Activated CD4-positive, alpha-beta memory T cell treated with anti-CD3 and anti-CD28 coated beads for 36 hours (primary cell): Measurements from ENCODE around the gene HES5. TPM values are rescaled to one million over a fixed set of nuclear protein-coding genes. Genes with fewer than 3 reads are reported as not detected.
"Not testable (repeated sequence)": the region's sequence is repeated elsewhere in the genome, so short reads cannot be mapped to it uniquely, and the experiment has no call there.

Source experiments
- CTCF ChIA-PET: fragments of 350-600 bp; sonication (Branson Sonifier 250); formaldehyde crosslinking; loops from one replicate; lab custom pipeline; 2021; ENCODE audit warnings: antibody characterized with exemption, inconsistent platforms; lab: Charles Lee
- POLR2A ChIA-PET: fragments of 350-600 bp; sonication (Branson Sonifier 250); formaldehyde crosslinking; loops from one replicate; lab custom pipeline; 2021; ENCODE audit warnings: antibody characterized with exemption; lab: Charles Lee
- DNase-seq: peaks from one replicate; pipeline ENCODE4 v3.0.0-alpha.2; 2020
- H3K27ac Mint-ChIP-seq: one replicate; pipeline ENCODE4 v1.8.0; 2021; ENCODE audit warnings: mixed read lengths
- H3K27me3 Mint-ChIP-seq: one replicate; pipeline ENCODE4 v1.8.0; 2021; ENCODE audit warnings: mixed read lengths
- H3K36me3 Mint-ChIP-seq: one replicate; pipeline ENCODE4 v1.8.0; 2021; ENCODE audit warnings: mixed read lengths
- H3K4me1 Mint-ChIP-seq: one replicate; pipeline ENCODE4 v1.8.0; 2021; ENCODE audit warnings: low read depth, mixed read lengths
- H3K4me3 Mint-ChIP-seq: one replicate; pipeline ENCODE4 v1.8.0; 2021; ENCODE audit warnings: mild to moderate bottlenecking, mixed read lengths
- H3K9me3 Mint-ChIP-seq: one replicate; pipeline ENCODE4 v1.8.0; 2021; ENCODE audit warnings: mixed read lengths
- intact Hi-C: fragments of 100-400 bp; cut with micrococcal nuclease; formaldehyde crosslinking; loops from one replicate; pipeline ENCODE4 v1.15.1; 2023
- total RNA-seq, 2 experiments: library from RNA; stranded (reverse); gene quantifications; one replicate each; pipeline ENCODE4 v1.2.3, GENCODE V29; 2021

HES5 gene, protein sequence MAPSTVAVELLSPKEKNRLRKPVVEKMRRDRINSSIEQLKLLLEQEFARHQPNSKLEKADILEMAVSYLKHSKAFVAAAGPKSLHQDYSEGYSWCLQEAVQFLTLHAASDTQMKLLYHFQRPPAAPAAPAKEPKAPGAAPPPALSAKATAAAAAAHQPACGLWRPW
- under 1 TPM in 1 of 2 experiments, not detected in 1; 0.17 TPM for total RNA-seq

DNA sequence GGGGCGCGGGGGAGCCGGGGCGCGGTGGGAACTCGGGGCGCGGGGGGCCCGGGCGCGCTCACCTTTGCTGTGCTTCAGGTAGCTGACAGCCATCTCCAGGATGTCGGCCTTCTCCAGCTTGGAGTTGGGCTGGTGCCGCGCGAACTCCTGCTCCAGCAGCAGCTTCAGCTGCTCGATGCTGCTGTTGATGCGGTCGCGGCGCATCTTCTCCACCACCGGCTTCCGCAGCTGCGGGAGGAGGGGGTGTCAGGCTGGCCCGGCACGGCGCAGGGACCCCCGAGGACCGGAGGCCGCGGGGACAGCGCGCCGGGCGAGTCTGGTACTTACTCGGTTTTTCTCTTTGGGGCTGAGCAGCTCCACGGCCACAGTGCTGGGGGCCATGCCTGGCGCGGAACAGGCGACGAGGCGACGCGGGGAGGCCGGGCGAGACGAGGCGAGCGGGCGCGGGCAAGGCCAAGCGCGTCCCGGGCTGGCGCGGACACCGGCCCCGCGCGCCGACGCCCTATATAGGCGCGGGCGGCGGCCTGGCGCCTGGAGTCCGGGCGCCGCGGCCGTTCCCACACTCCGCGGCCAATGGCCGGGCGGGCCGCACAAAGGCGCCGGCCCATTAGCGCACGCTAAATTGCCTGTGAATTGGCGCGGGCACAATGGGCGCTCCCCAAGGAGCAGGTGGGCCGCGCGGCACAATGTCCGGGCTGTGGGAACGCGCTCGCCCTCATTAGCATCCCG is at the start of gene HES5:
Gene HES5, minus strand, starts transcription at position 480 of the 729 bp plus-strand sequence. Its CDS starts 99 bp downstream, at position 381.
- peaks cover 9% of the 10 kb centered on the region for H3K27me3 Mint-ChIP-seq
- no peaks in the 10 kb centered on the region for H3K36me3 Mint-ChIP-seq
- intact Hi-C loops, result no loop called here
- no peak within 1 kb of the TSS for H3K27ac Mint-ChIP-seq
- H3K9me3 Mint-ChIP-seq, result no peaks in the 10 kb centered on the region
- no peak for DNase-seq
- H3K4me1 Mint-ChIP-seq, result peaks cover 20% of the 10 kb centered on the region
- ChIA-PET POLR2A (interaction anchor here (0.5 to 3.4 kb wide), 6 partner anchors 8 to 58 kb away, joined by 3 to 16 read pairs (median 4); no protein-coding TSS in a partner anchor), CTCF (interaction anchor here (0.8 to 2.4 kb wide), 6 partner anchors 10 to 138 kb away, joined by 3 to 10 read pairs (median 3); partner anchors contain the start of genes MORN1 and RER1)
- peak within 1 kb of the TSS; percentile 50 for H3K4me3 Mint-ChIP-seq

GRCh38 chr1:2578758-2579118 is 48.7 kb upstream of the HES5 start:
- ChIA-PET CTCF (interaction anchor here (0.6 to 2.3 kb wide), 5 partner anchors 17 to 164 kb away, joined by 3 to 18 read pairs (median 6); partner anchors contain the start of gene TNFRSF14), POLR2A (interaction anchor here (1.4 to 2.5 kb wide), 5 partner anchors 8 to 53 kb away, joined by 13 to 28 read pairs (median 21); partner anchors contain the start of genes PANK4, PRXL2B and TNFRSF14)
- H3K27me3 Mint-ChIP-seq, result no peaks in the 10 kb centered on the region
- H3K36me3 Mint-ChIP-seq, result peaks cover 3% of the 10 kb centered on the region
- H3K27ac Mint-ChIP-seq, result peak overlapping the region; percentile 97
- H3K4me3 Mint-ChIP-seq, result peak overlapping the region; percentile 60
- no peak for DNase-seq
- H3K4me1 Mint-ChIP-seq, result peaks cover 64% of the 10 kb centered on the region
- intact Hi-C loops, result loop anchor here (1.0 to 2.0 kb wide), 5 partner anchors 8 to 277 kb away; partner anchors contain the start of genes PANK4, PRXL2B and TNFRSF14
- H3K9me3 Mint-ChIP-seq, result peaks cover 6% of the 10 kb centered on the region

DNA sequence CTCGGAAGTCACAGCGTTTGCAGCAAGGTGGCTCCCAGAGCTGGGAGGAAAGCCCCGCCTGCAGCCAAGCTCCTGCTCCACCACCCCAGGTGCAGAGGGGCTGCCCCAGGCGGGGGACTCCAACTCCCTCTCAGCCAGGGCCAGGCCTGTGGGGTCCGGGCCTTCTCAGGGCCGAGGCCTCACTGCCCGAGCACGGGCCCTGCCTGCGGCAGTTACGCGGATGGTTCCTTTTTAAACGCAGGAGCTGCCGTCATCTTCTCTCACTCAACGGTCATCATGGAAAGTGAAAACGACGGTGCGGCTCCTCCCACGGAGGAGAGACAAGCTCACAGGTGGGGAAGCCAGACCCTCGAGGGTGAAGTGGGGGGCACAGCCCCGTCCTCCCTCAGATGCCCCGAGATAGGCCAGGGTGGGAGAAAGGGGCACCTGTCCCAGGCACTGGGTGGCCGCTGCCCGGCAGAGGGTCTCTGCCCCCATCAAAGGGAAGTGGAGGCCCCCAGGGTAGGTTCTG is 47.6 kb upstream of the HES5 start:
- peaks cover 54% of the 10 kb centered on the region for H3K4me1 Mint-ChIP-seq
- ChIA-PET CTCF (interaction anchor here (1.0 to 2.3 kb wide), 7 partner anchors 16 to 163 kb away, joined by 3 to 18 read pairs (median 6); partner anchors contain the start of genes PANK4 and TNFRSF14), POLR2A (interaction anchor here (0.6 to 2.5 kb wide), 7 partner anchors 9 to 229 kb away, joined by 3 to 28 read pairs (median 14); partner anchors contain the start of genes PANK4, PRXL2B and TNFRSF14)
- DNase-seq, result peak; percentile 82
- H3K9me3 Mint-ChIP-seq, result peaks cover 17% of the 10 kb centered on the region
- intact Hi-C loops, result loop anchor here (1.0 to 2.0 kb wide), 5 partner anchors 9 to 276 kb away; partner anchors contain the start of genes PANK4, PRXL2B and TNFRSF14
- H3K27ac Mint-ChIP-seq, result peak overlapping the region; percentile 97
- H3K4me3 Mint-ChIP-seq, result peak overlapping the region; percentile 72
- not testable (repeated sequence) for H3K36me3 Mint-ChIP-seq, H3K27me3 Mint-ChIP-seq

DNA sequence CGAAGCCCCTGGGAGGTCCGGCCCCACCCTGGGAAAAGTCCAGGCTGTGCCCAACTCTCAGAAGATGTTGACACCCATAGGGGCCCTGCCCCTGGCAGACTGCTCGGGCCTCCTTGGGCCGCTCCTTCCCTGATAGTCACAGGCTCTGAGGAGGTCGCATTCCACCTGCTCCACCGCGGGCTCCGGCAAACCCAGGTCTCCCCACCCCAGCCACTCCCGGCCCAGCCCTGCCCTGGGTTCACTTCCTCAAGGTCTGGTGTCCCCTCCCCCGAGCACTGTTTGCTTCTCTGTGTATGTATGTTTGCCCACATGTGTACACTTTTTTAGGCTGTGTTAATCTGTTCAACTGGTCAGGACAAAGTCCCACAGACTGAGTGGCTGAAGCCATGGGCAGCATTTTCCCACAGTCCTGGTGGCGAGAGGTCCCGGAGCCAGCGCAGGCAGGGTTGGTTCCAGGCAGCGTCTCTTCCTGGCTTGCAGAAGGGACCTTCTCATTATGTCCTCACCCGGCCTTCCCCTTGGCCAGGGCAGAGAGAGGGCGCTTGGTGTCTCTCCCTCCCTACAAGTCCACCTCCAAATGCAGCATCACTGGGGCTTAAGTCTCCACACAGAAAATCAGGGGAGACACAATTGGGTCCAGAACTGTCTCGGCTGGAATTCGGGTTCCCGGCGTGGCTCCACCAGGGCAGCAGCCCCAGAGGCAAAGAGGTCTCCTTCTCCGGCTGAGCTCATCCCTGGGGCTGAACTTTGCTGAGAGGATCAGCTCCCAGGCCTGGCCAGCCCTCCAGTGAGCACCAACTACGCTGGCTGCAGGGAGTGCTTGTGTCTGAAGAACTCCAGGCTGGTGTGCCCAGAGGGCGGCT is 46.0 kb upstream of the HES5 start:
- ChIA-PET CTCF (no interaction called here), POLR2A (interaction anchor here (1.0 to 2.5 kb wide), 2 partner anchors 10 to 18 kb away, joined by 3 to 14 read pairs; partner anchors contain the start of gene PRXL2B)
- DNase-seq, result no peak
- intact Hi-C loops, result no loop called here
- H3K4me3 Mint-ChIP-seq, result no peak overlapping the region
- peaks cover 19% of the 10 kb centered on the region for H3K9me3 Mint-ChIP-seq
- peak overlapping the region; percentile 97 for H3K27ac Mint-ChIP-seq
- peaks cover 7% of the 10 kb centered on the region for H3K36me3 Mint-ChIP-seq
- peaks cover 39% of the 10 kb centered on the region for H3K4me1 Mint-ChIP-seq
- H3K27me3 Mint-ChIP-seq, result no peaks in the 10 kb centered on the region

GRCh38 chr1:2574350-2574749 is 44.3 kb upstream of the HES5 start:
- CTCF ChIA-PET, result interaction anchor here (1.0 kb wide), 1 partner anchor 13 kb away, joined by 4 read pairs; no protein-coding TSS in a partner anchor
- H3K27me3 Mint-ChIP-seq, result no peaks in the 10 kb centered on the region

DNA sequence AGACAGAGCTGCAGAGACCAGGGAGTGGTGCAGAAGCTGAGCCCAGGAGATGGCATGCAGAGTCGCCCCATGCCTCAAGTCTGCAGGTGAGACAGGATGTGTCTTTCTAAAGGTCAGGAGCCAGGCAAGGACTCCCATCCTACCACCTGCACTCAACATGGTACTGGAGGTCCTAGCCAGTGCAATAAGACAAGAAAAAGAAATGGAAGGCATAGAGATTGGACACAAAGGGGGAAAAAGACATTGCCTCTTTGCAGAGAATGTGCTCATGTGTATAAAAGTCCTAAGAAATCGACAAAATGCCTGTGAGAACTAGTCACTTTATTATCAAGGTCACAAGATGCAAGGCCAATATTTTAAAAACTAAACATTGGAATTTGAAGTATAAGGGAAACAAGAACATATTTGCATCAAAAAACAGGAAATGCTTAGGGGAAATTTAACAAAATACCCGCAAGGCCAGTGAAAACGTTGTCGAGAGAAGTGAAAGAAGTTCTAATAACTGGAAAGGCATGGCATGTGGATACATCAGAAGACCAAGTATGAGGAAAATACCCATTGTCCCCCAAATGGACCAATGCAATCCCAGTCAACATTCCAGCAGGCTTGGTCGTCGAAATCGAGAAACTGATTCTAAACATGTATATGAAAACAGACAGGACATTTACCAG is 43.3 kb upstream of the HES5 start:
- Mint-ChIP-seq H3K4me3 (no peak overlapping the region), H3K36me3 (peaks cover 9% of the 10 kb centered on the region), H3K4me1 (peaks cover 16% of the 10 kb centered on the region), H3K27ac (no peak overlapping the region), H3K27me3 (no peaks in the 10 kb centered on the region), H3K9me3 (peaks cover 19% of the 10 kb centered on the region)
- intact Hi-C loops, result no loop called here
- POLR2A ChIA-PET, result interaction anchor here (0.7 kb wide), 1 partner anchor 17 kb away, joined by 4 read pairs; the partner anchor contains the start of gene TNFRSF14
- no peak for DNase-seq
- CTCF ChIA-PET, result interaction anchor here (1.0 kb wide), 1 partner anchor 12 kb away, joined by 4 read pairs; no protein-coding TSS in a partner anchor

More at GRCh38 chr1:2574350-2574749, 44.3 kb upstream of the HES5 start:
- intact Hi-C loops, result no loop called here
- DNase-seq, result no peak
- H3K9me3 Mint-ChIP-seq, result peaks cover 19% of the 10 kb centered on the region
- H3K4me1 Mint-ChIP-seq, result peaks cover 24% of the 10 kb centered on the region
- no peak overlapping the region for H3K4me3 Mint-ChIP-seq
- no peak overlapping the region for H3K27ac Mint-ChIP-seq
- peaks cover 12% of the 10 kb centered on the region for H3K36me3 Mint-ChIP-seq
- POLR2A ChIA-PET, result interaction anchor here (0.7 kb wide), 1 partner anchor 18 kb away, joined by 4 read pairs; the partner anchor contains the start of gene TNFRSF14

DNA sequence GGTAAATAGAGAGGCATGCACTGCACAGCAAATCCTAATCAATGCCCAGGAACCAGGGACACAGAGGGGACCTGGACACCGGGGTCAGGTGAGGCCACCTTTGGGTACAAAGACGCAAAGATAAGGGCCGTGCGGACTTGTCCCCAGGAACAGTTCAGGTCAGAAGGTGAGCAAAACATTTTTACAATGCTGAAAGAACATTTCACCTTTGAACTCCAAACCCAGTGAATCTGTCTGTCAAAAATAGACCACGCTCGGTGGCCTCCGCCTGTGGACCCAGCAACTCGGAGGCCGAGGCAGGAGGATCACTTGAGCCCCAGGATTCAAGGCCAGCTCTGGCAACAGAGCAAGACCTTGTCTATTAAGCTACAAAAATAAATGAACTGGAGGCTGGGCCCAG is 41.3 kb upstream of the HES5 start:
- Mint-ChIP-seq H3K4me1 (peaks cover 5% of the 10 kb centered on the region), H3K4me3 (no peak overlapping the region), H3K9me3 (peaks cover 19% of the 10 kb centered on the region), H3K27me3 (no peaks in the 10 kb centered on the region), H3K27ac (no peak overlapping the region), H3K36me3 (peaks cover 9% of the 10 kb centered on the region)
- ChIA-PET CTCF (interaction anchor here (1.3 kb wide), 1 partner anchor 10 kb away, joined by 6 read pairs; no protein-coding TSS in a partner anchor), POLR2A (interaction anchor here (1.2 to 1.7 kb wide), 3 partner anchors 10 to 15 kb away, joined by 4 to 10 read pairs (median 9); partner anchors contain the start of gene TNFRSF14)
- DNase-seq, result no peak
- intact Hi-C loops, result no loop called here

DNA sequence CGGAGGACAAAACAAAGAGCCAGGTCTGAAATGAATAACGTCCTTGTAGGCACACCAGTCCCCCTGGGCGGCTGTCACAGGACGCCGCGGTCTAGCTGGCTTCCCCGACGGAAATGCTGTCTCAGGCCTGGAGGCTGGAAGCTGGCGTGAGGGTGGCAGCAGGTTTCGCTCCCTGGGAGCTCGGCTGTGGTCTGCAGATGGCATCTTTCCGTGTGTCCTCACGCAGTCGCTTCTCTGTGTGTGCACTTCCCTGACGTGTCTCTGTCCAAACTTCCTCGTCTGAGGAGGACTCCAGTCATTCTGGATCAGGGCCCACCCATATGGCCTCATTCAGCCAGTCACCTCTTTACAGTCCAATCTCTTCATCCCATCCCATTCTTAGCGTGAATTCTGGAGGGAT is 40.3 kb upstream of the HES5 start:
- Mint-ChIP-seq H3K4me3 (no peak overlapping the region), H3K9me3 (peaks cover 19% of the 10 kb centered on the region), H3K4me1 (no peaks in the 10 kb centered on the region), H3K27ac (no peak overlapping the region), H3K27me3 (no peaks in the 10 kb centered on the region), H3K36me3 (peaks cover 9% of the 10 kb centered on the region)
- no peak for DNase-seq
- ChIA-PET CTCF (no interaction called here), POLR2A (interaction anchor here (1.7 kb wide), 2 partner anchors 9 to 14 kb away, joined by 9 to 10 read pairs; partner anchors contain the start of gene TNFRSF14)
- intact Hi-C loops, result no loop called here

DNA sequence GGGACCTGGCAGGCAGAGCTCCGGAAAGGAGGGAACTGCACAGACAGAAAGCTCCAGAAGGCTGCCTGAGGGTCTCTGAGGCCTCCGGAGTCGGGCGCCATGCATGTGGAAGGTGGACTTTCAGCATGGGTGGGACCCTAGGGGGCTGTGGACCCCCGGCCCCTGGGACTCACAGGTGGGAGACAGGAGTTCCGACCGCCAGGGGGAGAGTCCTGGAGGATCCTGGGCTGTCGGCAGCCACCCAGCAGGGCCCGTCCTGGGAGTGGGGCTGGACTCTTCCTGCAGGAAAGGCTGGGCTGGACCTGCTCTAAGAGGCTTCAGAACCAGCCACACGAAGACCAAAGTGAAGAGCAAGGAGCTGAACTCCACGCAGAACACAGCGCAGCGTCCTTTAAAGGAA is 39.6 kb upstream of the HES5 start:
- H3K36me3 Mint-ChIP-seq, CTCF ChIA-PET, DNase-seq, H3K27me3 Mint-ChIP-seq, H3K4me1 Mint-ChIP-seq, H3K27ac Mint-ChIP-seq, intact Hi-C loops, H3K4me3 Mint-ChIP-seq: not testable (repeated sequence)
- POLR2A ChIA-PET, result interaction anchor here (1.0 kb wide), 1 partner anchor 13 kb away, joined by 4 read pairs; the partner anchor contains the start of gene TNFRSF14
- H3K9me3 Mint-ChIP-seq, result peaks cover 19% of the 10 kb centered on the region

DNA sequence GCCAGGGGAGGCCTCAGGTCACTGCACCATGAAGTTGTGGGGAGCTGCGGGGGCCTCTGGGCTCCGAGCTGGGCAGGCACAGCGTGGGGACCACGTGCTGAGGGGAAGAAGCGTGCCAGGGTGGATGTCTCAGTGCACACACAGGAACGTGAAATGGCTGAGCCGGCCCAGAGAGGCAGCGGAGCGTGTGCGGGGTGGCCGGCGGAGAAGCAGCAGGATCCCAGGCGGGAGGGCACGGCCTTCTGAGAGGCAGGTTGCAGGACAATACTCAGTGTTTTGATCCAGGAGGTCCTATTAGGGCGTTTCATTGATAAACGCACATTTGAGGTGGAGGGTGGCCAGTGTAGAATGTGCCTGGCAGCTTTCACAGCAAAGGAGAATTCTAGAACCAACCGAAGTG is 39.0 kb upstream of the HES5 start:
- no peak for DNase-seq
- intact Hi-C loops, result no loop called here
- CTCF ChIA-PET, result no interaction called here
- Mint-ChIP-seq H3K27me3 (no peaks in the 10 kb centered on the region), H3K27ac (no peak overlapping the region), H3K9me3 (peaks cover 16% of the 10 kb centered on the region), H3K4me1 (peaks cover 5% of the 10 kb centered on the region), H3K4me3 (no peak overlapping the region), H3K36me3 (peaks cover 9% of the 10 kb centered on the region)
- POLR2A ChIA-PET, result interaction anchor here (1.0 kb wide), 1 partner anchor 13 kb away, joined by 4 read pairs; the partner anchor contains the start of gene TNFRSF14
